ENCODE results near the gene ACER3. TPM values are rescaled to one million over a fixed set of nuclear protein-coding genes. Genes with fewer than 3 reads are reported as not detected.

Gene ACER3
- total and polyA plus RNA-seq, 2 experiments from 2014 or later = 6.2 to 26.5 TPM

DNA sequence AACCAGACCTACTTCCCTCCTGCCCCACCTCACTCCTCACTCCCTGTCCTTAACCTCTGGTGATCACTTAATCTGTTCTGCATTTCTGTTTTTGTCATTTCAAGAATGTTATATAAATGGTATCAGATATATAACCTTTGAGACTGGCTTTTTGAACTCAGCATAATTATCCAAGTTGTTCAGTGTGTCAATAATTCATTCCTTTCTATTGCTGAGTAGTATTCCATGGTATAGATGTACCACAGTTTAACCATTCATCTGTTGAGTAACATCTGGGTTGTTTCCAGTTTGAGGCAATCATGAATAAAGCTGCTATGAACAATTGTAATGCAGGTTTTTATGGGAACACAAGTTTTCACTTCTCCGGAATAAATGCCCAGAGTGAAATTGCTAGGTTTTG lies 138.9 kb downstream of the ACER3 start:
- peaks cover 5% of the 10 kb centered on the region for H3K4me1 Mint-ChIP-seq
- Histone ChIP-seq H2AFZ (no peak overlapping the region), H3K9me2 (ENCODE audit: insufficient read depth) (no peaks in the 10 kb centered on the region), H3K4me3 (no peak overlapping the region), H3K27ac (ENCODE audit: low read depth) (no peak overlapping the region), H3K4me2 (no peak overlapping the region), H3K79me2 (replicated peaks; ENCODE audit: insufficient read depth) (no peaks in the 10 kb centered on the region), H3K27me3 (ENCODE audit: insufficient read depth) (no peaks in the 10 kb centered on the region), H3F3A (replicated peaks; ENCODE audit: low read depth) (no peaks in the 10 kb centered on the region), H4K20me1 (replicated peaks; ENCODE audit: insufficient read depth) (no peaks in the 10 kb centered on the region), H3K36me3 (ENCODE audit: insufficient read depth) (no peaks in the 10 kb centered on the region), H3K4me1 (ENCODE audit: insufficient read depth) (peaks cover 9% of the 10 kb centered on the region; the same call in 1 of the 2 replicates)
- DNase-seq (ENCODE audit: low spot score) = no peak
- no peaks in the 10 kb centered on the region; the same call in 2 of the 3 replicates for H3K9me3 Mint-ChIP-seq
- H3K27ac Mint-ChIP-seq = no peak overlapping the region
- no peaks in the 10 kb centered on the region for H3K27me3 Mint-ChIP-seq (ENCODE audit: insufficient read depth, low read depth, poor library complexity)
- no peak overlapping the region for H3K4me3 Mint-ChIP-seq
- TF ChIP-seq ZNF114 (CRISPR knock-in tag; IDR thresholded peaks at IDR 0.05) = no peak
- no peak for TF ChIP-seq EZH2 (IDR thresholded peaks at IDR 0.05; ENCODE audit: low read depth, unreplicated experiment)
- TF ChIP-seq, protein P1, sequence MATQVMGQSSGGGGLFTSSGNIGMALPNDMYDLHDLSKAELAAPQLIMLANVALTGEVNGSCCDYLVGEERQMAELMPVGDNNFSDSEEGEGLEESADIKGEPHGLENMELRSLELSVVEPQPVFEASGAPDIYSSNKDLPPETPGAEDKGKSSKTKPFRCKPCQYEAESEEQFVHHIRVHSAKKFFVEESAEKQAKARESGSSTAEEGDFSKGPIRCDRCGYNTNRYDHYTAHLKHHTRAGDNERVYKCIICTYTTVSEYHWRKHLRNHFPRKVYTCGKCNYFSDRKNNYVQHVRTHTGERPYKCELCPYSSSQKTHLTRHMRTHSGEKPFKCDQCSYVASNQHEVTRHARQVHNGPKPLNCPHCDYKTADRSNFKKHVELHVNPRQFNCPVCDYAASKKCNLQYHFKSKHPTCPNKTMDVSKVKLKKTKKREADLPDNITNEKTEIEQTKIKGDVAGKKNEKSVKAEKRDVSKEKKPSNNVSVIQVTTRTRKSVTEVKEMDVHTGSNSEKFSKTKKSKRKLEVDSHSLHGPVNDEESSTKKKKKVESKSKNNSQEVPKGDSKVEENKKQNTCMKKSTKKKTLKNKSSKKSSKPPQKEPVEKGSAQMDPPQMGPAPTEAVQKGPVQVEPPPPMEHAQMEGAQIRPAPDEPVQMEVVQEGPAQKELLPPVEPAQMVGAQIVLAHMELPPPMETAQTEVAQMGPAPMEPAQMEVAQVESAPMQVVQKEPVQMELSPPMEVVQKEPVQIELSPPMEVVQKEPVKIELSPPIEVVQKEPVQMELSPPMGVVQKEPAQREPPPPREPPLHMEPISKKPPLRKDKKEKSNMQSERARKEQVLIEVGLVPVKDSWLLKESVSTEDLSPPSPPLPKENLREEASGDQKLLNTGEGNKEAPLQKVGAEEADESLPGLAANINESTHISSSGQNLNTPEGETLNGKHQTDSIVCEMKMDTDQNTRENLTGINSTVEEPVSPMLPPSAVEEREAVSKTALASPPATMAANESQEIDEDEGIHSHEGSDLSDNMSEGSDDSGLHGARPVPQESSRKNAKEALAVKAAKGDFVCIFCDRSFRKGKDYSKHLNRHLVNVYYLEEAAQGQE (IDR thresholded peaks at IDR 0.05; ENCODE audit: unreplicated experiment) = no peak
- TF ChIP-seq, protein P2, sequence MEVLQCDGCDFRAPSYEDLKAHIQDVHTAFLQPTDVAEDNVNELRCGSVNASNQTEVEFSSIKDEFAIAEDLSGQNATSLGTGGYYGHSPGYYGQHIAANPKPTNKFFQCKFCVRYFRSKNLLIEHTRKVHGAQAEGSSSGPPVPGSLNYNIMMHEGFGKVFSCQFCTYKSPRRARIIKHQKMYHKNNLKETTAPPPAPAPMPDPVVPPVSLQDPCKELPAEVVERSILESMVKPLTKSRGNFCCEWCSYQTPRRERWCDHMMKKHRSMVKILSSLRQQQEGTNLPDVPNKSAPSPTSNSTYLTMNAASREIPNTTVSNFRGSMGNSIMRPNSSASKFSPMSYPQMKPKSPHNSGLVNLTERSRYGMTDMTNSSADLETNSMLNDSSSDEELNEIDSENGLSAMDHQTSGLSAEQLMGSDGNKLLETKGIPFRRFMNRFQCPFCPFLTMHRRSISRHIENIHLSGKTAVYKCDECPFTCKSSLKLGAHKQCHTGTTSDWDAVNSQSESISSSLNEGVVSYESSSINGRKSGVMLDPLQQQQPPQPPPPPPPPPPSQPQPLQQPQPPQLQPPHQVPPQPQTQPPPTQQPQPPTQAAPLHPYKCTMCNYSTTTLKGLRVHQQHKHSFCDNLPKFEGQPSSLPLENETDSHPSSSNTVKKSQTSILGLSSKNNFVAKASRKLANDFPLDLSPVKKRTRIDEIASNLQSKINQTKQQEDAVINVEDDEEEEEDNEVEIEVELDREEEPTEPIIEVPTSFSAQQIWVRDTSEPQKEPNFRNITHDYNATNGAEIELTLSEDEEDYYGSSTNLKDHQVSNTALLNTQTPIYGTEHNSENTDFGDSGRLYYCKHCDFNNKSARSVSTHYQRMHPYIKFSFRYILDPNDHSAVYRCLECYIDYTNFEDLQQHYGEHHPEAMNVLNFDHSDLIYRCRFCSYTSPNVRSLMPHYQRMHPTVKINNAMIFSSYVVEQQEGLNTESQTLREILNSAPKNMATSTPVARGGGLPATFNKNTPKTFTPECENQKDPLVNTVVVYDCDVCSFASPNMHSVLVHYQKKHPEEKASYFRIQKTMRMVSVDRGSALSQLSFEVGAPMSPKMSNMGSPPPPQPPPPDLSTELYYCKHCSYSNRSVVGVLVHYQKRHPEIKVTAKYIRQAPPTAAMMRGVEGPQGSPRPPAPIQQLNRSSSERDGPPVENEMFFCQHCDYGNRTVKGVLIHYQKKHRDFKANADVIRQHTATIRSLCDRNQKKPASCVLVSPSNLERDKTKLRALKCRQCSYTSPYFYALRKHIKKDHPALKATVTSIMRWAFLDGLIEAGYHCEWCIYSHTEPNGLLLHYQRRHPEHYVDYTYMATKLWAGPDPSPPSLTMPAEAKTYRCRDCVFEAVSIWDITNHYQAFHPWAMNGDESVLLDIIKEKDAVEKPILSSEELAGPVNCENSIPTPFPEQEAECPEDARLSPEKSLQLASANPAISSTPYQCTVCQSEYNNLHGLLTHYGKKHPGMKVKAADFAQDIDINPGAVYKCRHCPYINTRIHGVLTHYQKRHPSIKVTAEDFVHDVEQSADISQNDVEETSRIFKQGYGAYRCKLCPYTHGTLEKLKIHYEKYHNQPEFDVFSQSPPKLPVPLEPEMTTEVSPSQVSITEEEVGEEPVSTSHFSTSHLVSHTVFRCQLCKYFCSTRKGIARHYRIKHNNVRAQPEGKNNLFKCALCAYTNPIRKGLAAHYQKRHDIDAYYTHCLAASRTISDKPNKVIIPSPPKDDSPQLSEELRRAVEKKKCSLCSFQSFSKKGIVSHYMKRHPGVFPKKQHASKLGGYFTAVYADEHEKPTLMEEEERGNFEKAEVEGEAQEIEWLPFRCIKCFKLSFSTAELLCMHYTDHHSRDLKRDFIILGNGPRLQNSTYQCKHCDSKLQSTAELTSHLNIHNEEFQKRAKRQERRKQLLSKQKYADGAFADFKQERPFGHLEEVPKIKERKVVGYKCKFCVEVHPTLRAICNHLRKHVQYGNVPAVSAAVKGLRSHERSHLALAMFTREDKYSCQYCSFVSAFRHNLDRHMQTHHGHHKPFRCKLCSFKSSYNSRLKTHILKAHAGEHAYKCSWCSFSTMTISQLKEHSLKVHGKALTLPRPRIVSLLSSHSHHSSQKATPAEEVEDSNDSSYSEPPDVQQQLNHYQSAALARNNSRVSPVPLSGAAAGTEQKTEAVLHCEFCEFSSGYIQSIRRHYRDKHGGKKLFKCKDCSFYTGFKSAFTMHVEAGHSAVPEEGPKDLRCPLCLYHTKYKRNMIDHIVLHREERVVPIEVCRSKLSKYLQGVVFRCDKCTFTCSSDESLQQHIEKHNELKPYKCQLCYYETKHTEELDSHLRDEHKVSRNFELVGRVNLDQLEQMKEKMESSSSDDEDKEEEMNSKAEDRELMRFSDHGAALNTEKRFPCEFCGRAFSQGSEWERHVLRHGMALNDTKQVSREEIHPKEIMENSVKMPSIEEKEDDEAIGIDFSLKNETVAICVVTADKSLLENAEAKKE (CRISPR knock-in tag; IDR thresholded peaks at IDR 0.05) = no peak
- no peak for TF ChIP-seq EZH2phosphoT487 (IDR thresholded peaks at IDR 0.05; ENCODE audit: unreplicated experiment)
- TF ChIP-seq, protein P3, sequence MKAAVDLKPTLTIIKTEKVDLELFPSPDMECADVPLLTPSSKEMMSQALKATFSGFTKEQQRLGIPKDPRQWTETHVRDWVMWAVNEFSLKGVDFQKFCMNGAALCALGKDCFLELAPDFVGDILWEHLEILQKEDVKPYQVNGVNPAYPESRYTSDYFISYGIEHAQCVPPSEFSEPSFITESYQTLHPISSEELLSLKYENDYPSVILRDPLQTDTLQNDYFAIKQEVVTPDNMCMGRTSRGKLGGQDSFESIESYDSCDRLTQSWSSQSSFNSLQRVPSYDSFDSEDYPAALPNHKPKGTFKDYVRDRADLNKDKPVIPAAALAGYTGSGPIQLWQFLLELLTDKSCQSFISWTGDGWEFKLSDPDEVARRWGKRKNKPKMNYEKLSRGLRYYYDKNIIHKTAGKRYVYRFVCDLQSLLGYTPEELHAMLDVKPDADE (IDR thresholded peaks at IDR 0.05) = no peak
- no peak for TF ChIP-seq POLR2AphosphoS5 (IDR thresholded peaks at IDR 0.05; ENCODE audit: low read depth)
- TF ChIP-seq JUNB (IDR thresholded peaks at IDR 0.05; ENCODE audit: unreplicated experiment) = no peak
- no peak for ATAC-seq
- H3K36me3 Mint-ChIP-seq (ENCODE audit: low read depth) = peaks cover 5% of the 10 kb centered on the region; the same call in 2 of the 3 replicates
